ENCODE results near the gene ETFDH.
A peak's percentile ranks its signal among the peaks of the same experiment; 100 is the strongest.

Gene ETFDH

DNA sequence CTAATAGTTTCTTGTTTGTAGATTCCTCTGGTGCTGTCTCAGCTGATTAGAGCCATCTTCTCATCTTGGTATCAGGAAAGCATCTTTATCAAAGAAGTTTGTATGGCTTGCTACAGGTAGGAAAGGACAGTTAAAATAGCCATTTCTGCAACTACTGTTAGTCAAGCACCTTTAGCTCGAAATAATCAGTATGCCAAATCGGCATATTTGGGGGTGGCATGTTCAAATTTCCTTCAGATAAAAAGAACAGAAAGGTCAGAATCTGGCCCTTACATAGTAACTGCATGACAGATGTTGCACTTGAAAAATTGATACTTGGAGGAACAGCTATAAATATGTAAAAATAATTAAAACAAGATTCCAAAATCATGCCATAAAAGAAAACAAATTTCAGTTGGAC lies 5.2 kb upstream of the ETFDH start:
- TF ChIP-seq, protein P1, sequence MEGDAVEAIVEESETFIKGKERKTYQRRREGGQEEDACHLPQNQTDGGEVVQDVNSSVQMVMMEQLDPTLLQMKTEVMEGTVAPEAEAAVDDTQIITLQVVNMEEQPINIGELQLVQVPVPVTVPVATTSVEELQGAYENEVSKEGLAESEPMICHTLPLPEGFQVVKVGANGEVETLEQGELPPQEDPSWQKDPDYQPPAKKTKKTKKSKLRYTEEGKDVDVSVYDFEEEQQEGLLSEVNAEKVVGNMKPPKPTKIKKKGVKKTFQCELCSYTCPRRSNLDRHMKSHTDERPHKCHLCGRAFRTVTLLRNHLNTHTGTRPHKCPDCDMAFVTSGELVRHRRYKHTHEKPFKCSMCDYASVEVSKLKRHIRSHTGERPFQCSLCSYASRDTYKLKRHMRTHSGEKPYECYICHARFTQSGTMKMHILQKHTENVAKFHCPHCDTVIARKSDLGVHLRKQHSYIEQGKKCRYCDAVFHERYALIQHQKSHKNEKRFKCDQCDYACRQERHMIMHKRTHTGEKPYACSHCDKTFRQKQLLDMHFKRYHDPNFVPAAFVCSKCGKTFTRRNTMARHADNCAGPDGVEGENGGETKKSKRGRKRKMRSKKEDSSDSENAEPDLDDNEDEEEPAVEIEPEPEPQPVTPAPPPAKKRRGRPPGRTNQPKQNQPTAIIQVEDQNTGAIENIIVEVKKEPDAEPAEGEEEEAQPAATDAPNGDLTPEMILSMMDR (IDR thresholded peaks at IDR 0.05; ENCODE audit: control insufficient read depth, extremely low read depth, insufficient read depth): no peak
- DNase-seq (ENCODE audit: low read depth): no peak
- H3K4me3 ChIP-seq (ENCODE audit: low read depth, low read length): no peak overlapping the region

DNA sequence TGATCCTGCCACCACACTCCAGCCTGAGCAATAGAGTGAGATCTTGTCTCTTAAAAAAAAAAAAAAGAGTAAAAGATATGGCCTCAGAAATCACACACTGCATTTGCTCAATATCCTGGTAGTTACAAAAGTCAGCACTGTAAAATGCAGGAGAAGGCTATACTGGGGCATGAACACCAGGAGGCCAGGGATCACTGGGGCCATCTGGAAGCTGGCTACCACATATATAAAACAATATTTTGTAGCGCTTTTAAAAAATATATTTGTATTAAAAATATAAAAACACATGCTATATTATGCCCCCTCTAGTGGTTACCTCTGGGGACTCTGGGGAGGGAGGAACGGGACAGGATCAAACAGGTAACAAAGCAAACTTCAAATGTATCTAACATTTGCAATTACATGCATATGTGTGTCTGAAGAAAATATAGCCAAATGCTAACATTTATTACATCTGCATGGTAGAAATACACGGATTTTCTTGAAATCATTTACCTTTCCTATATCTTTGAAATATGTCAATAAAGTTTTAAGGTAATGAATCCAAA lies 4.4 kb upstream of the ETFDH start:
- H3K4me3 ChIP-seq (ENCODE audit: low read depth, low read length): no peak overlapping the region
- DNase-seq (ENCODE audit: low read depth): no peak
- TF ChIP-seq, protein P1 (IDR thresholded peaks at IDR 0.05; ENCODE audit: control insufficient read depth, extremely low read depth, insufficient read depth): no peak

DNA sequence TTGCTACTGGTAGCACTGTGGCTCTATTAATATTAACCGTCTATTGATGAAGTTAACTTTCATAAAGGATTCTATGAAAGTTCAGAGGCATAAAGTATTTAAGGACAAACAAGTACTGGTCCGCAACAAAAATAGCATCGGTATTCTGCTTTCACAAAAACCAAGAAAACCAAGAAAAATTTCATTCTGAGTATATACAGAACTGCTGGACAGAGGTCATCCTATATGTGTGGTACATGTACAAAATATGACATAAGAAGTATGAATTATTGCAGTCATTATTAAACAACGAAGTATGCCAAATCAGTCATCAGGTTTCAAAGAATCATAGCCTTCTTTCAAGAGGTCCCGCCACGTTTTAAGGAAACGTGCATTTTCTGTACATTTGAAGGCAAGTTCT lies 2.8 kb upstream of the ETFDH start:
- DNase-seq (ENCODE audit: low read depth): no peak
- H3K4me3 ChIP-seq (ENCODE audit: low read depth, low read length): no peak overlapping the region
- TF ChIP-seq, protein P1 (IDR thresholded peaks at IDR 0.05; ENCODE audit: control insufficient read depth, extremely low read depth, insufficient read depth): no peak

DNA sequence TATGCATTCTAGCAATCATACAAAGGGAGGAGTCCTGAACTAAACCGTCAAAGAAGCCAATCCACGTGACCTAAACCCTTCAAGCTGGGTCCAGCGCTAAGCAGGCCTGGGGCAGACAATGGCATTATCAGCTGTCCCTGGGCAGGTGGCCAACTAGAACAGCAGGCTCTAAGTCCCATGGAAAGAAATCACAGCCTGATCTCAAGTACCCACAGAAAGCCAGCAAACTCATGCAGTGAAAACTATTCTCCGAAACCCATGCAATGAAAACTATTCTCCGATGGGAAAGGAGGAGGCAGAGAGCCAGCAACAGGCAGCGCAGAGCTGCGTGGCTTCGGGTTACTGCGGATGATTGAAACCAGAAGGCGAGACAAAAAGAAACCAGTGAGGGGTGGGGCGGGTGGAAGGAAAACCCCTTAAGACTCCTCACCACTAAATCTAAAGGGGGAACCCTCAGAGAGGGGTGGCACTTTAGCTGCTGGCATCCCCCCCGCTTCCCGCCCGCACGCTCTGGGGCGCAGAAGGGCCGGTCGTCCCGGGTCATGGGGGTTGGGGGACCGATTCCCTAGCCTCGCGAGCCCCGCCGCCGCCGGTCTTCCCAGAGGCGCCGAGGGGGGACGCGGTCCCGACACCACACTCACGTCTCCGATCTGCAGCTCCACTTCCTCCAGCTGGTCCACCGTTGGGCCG lies 976 bp upstream of the ETFDH start:
- peak overlapping the region; percentile 95 for H3K4me3 ChIP-seq (ENCODE audit: low read depth, low read length)
- TF ChIP-seq, protein P1 (IDR thresholded peaks at IDR 0.05; ENCODE audit: control insufficient read depth, extremely low read depth, insufficient read depth): no peak
- DNase-seq (ENCODE audit: low read depth): peak; percentile 62

GRCh38 chr4:158671665-158671914 lies 506 bp upstream of the ETFDH start, which contains the start of gene C4orf46:
Gene C4orf46, minus strand, starts transcription at chr4:158671887. Its CDS starts 86 bp downstream, at chr4:158671801.
- DNase-seq (ENCODE audit: low read depth): no peak
- H3K4me3 ChIP-seq (ENCODE audit: low read depth, low read length): peak within 1 kb of the TSS; percentile 95
- TF ChIP-seq, protein P1 (IDR thresholded peaks at IDR 0.05; ENCODE audit: control insufficient read depth, extremely low read depth, insufficient read depth): no peak

- TF ChIP-seq, protein P1 (IDR thresholded peaks at IDR 0.05; ENCODE audit: control insufficient read depth, extremely low read depth, insufficient read depth): no peak
- DNase-seq (ENCODE audit: low read depth): no peak
- no peak overlapping the region for H3K4me3 ChIP-seq (ENCODE audit: low read depth, low read length)
Observed at GRCh38 chr4:158673633-158674032, 1.5 kb downstream of the ETFDH start.

DNA sequence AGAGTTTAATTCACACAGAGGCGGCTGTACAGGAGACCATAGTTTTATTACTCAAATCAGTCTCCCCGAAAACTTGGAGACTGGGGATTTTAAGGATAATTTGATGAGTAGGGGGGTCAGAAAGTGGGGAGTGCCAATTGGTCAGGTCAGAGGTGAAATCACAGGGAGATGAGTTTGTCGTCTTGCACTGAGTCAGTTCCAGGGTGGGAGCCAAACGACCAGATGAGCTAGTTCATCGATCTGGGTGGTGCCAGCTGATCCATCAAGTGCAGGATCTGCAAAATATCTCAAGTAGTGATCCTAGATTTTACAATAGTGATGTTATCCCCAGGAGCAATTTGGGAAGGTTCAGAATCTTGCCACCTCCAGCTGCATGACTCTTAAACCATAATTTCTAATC lies 4.0 kb downstream of the ETFDH start:
- H3K4me3 ChIP-seq (ENCODE audit: low read depth, low read length): no peak overlapping the region
- TF ChIP-seq, protein P1 (IDR thresholded peaks at IDR 0.05; ENCODE audit: control insufficient read depth, extremely low read depth, insufficient read depth): no peak
- no peak for DNase-seq (ENCODE audit: low read depth)
